Measurements from ENCODE around the gene ACVR1.
"Not testable (repeated sequence)": the region's sequence is repeated elsewhere in the genome, so short reads cannot be mapped to it uniquely, and the experiment has no call there.

The ACVR1 gene

GRCh38 chr2:157725846-157726245, 150.3 kb downstream of the ACVR1 start:
- no peak for DNase-seq (ENCODE audit: low read depth in 2 of 2)

GRCh38 chr2:157722580-157723234, 153.4 kb downstream of the ACVR1 start:
- DNase-seq (ENCODE audit: low read depth in 2 of 2) = no peak

GRCh38 chr2:157720504-157720903, 155.6 kb downstream of the ACVR1 start:
- DNase-seq (ENCODE audit: low read depth in 2 of 2) = no peak

GRCh38 chr2:157704653-157705052, 171.5 kb downstream of the ACVR1 start:
- DNase-seq (ENCODE audit: low read depth in 2 of 2) = not testable (repeated sequence)

- DNase-seq (ENCODE audit: low read depth in 2 of 2) = not testable (repeated sequence)
Observed at GRCh38 chr2:157704148-157704547, 172.0 kb downstream of the ACVR1 start.

GRCh38 chr2:157699806-157700205, 176.3 kb downstream of the ACVR1 start:
- DNase-seq (ENCODE audit: low read depth in 2 of 2) = no peak

GRCh38 chr2:157699009-157699408, 177.1 kb downstream of the ACVR1 start:
- DNase-seq (ENCODE audit: low read depth in 2 of 2) = no peak

GRCh38 chr2:157698430-157698829, 177.7 kb downstream of the ACVR1 start:
- DNase-seq (ENCODE audit: low read depth in 2 of 2) = no peak

GRCh38 chr2:157696036-157696435, 180.1 kb downstream of the ACVR1 start:
- DNase-seq (ENCODE audit: low read depth in 2 of 2) = no peak

- no peak for DNase-seq (ENCODE audit: low read depth in 2 of 2)
Observed at GRCh38 chr2:157692768-157693167, 183.4 kb downstream of the ACVR1 start.

GRCh38 chr2:157691695-157692094, 184.4 kb downstream of the ACVR1 start:
- no peak for DNase-seq (ENCODE audit: low read depth in 2 of 2)

- no peak for DNase-seq (ENCODE audit: low read depth in 2 of 2)
Observed at GRCh38 chr2:157691131-157691530, 185.0 kb downstream of the ACVR1 start.

Data from stimulated activated CD4-positive, alpha-beta T cell treated with anti-CD3 and anti-CD28 coated beads, Interleukin-15, amount 100 ng/mL, for 48 hours (primary cell).